Ovary (tissue), 9 donors: Measurements from ENCODE around the gene EEFSEC. TPM values are rescaled to one million over a fixed set of nuclear protein-coding genes. Genes with fewer than 3 reads are reported as not detected.

Source experiments
- DNase-seq, 5 donors: peaks; one replicate each; pipeline ENCODE4 v3.0.0-alpha.2; 2019 to 2020
- H3K27ac ChIP-seq, 2 donors: fragments of 200-600 bp; one replicate each; pipeline versions ENCODE4 v1.5.1 to v1.8.0; 2019 to 2022
- H3K27me3 ChIP-seq: fragments of 200-600 bp; one replicate; pipeline ENCODE4 v1.8.0; 2022
- H3K36me3 ChIP-seq: fragments of 200-600 bp; sonication (generic); one replicate; pipeline ENCODE4 v1.5.1; 2019
- H3K4me1 ChIP-seq: one replicate; pipeline ENCODE4 v1.8.1; 2013; ENCODE audit warnings: mild to moderate bottlenecking, moderate library complexity; ENCODE audit not compliant: insufficient read depth
- H3K4me3 ChIP-seq: fragments of 200-600 bp; sonication (generic); one replicate; pipeline ENCODE4 v1.5.1; 2017
- H3K9me3 ChIP-seq, 2 donors: fragments of 200-600 bp in 1 of 2; sonication (generic) in 1 of 2; one replicate each; pipeline versions ENCODE4 v1.5.1 to v1.8.1; 2013 to 2019; ENCODE audit warnings: mild to moderate bottlenecking in 1 of 2, moderate library complexity in 1 of 2
- EP300 ChIP-seq: sonication (generic); formaldehyde crosslinking; IDR thresholded peaks from one replicate; pipeline ENCODE4 v1.6.1; 2017; ENCODE audit warnings: antibody characterized with exemption
- POLR2A ChIP-seq: fragments of 450-650 bp; IDR thresholded peaks from one replicate; pipeline ENCODE4 v1.6.1; 2017; ENCODE audit warnings: antibody characterized with exemption, mild to moderate bottlenecking, moderate library complexity
- WGBS, 3 donors: extraction: QIAGEN DNeasy Blood & Tissue Kit in 1 of 3; methylation state at CpG; one replicate each; pipeline versions ENCODE4 v1.1.5 to v1.1.7; 2013 to 2017; 5-methylcytosine and 5-hydroxymethylcytosine counted together
- intact Hi-C, 4 donors: fragments of 100-400 bp; cut with DNase I; formaldehyde crosslinking; loops; one replicate each; pipeline versions ENCODE4 v1.11.0 to v1.15.1; 2022 to 2023
- polyA plus RNA-seq, 2 donors: library from polyadenylated mRNA; stranded (reverse); fragments of 200-250 nt in 1 of 2; fragments of 350-450 nt in 1 of 2; fragmentation: Illumina TruSeq in 1 of 2; extraction: RNeasy Lipid Tissue Mini Kit (QIAGEN cat#74804) in 1 of 2; gene quantifications; one replicate each; pipeline ENCODE4 v1.2.3, GENCODE V29; 2013 to 2014
- total RNA-seq, 7 donors: library from RNA; depleted of rRNA in 2 of 7; stranded (reverse); fragments of >200 nt in 2 of 7; fragmentation: NEBNext Ultra II Directional in 3 of 7; extraction: Animal tissue kit (Norgen Biotek cat#: 25700) in 3 of 7; gene quantifications; one replicate each; pipeline versions ENCODE4 v1.1.0 to v1.2.4, GENCODE V29; 2016 to 2023
- TF ChIP-seq, protein P1 (sequence below), 3 donors: fragments of 450-650 bp in 2 of 3; fragments of 200-600 bp in 1 of 3; IDR thresholded peaks; one replicate each; pipeline versions ENCODE4 v1.5.1 to v1.8.0; 2016 to 2022; ENCODE audit warnings: antibody characterized with exemption in 3 of 3, mild to moderate bottlenecking in 1 of 3
- donor health status: DM: no; HTN: no; CAD: no; lungs with moderate emphysema.
- donor health status: DM: no; HTN: no; CAD: no.
- donor health status: Bipolar disorder and iron deficiency.
- donor health status: DM: yes; HTN: yes; CAD: no.
- donor health status: DM: no; HTN: no; CAD: no.
- donor health status: DM: yes; HTN: yes; CAD: no.

The EEFSEC gene
- total and polyA plus RNA-seq, 9 donors: 6.8 to 21.0 (median 15.4) TPM

DNA sequence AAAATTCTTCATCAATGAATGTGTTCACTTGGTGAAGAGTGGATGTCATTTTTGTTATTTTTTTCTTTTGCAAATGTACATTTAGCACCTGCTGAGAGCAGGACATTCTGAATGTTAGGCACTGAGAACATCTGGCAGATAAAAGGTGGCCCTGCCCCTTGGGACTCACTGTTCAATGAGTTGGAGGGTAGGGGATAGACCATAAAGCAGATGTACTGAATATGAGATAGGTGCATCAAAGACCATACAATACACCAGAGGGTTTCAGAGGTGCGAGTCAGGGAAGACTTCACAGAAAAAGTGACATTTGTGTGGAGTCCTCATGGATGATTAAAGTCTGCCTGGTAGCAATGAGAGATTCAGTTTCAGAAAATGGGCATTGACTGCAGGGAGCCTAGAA is 34.2 kb downstream of the EEFSEC start:
- no peak overlapping the region for H3K4me3 ChIP-seq
- H3K36me3 ChIP-seq: no peaks in the 10 kb centered on the region
- intact Hi-C loops: no loop called here
- no peaks in the 10 kb centered on the region for H3K4me1 ChIP-seq
- TF ChIP-seq POLR2A: no peak
- TF ChIP-seq EP300: no peak
- TF ChIP-seq, protein P1, sequence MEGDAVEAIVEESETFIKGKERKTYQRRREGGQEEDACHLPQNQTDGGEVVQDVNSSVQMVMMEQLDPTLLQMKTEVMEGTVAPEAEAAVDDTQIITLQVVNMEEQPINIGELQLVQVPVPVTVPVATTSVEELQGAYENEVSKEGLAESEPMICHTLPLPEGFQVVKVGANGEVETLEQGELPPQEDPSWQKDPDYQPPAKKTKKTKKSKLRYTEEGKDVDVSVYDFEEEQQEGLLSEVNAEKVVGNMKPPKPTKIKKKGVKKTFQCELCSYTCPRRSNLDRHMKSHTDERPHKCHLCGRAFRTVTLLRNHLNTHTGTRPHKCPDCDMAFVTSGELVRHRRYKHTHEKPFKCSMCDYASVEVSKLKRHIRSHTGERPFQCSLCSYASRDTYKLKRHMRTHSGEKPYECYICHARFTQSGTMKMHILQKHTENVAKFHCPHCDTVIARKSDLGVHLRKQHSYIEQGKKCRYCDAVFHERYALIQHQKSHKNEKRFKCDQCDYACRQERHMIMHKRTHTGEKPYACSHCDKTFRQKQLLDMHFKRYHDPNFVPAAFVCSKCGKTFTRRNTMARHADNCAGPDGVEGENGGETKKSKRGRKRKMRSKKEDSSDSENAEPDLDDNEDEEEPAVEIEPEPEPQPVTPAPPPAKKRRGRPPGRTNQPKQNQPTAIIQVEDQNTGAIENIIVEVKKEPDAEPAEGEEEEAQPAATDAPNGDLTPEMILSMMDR (IDR thresholded peaks at IDR 0.05): no peak
- no peaks in the 10 kb centered on the region for H3K9me3 ChIP-seq
- WGBS, 3 donors: 95 to 100% (median 97%) methylated on average over 1 of the region's 1 CpG
- no peaks in the 10 kb centered on the region for H3K27me3 ChIP-seq
- H3K27ac ChIP-seq: no peak overlapping the region
- DNase-seq: no peak

DNA sequence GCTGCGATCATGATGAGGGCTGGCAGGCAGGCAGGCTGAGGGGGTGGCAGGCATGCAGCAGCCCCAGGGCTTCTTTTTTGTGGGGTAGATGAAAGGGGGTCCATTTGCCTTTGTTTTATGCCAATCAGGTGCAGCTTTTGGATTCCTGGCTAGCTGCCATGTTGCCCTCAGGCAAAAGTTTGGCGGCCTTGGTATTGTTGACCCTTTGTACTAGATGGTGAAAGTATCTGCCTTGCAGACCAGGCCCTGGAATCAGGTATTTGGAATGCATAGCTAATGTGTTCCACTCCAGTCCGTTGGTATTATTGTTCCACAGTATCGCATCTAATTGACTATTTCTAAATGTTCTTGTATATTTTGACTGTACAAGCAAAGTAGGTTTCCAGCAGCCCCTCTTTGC is 35.0 kb downstream of the EEFSEC start:
- H3K9me3 ChIP-seq: no peaks in the 10 kb centered on the region
- whole genome bisulfite sequencing, 3 donors: 72 to 85% (median 79%) methylated on average over 4 of the region's 4 CpGs
- intact Hi-C loops: no loop called here
- TF ChIP-seq, protein P1 (IDR thresholded peaks at IDR 0.05): no peak
- TF ChIP-seq EP300 (no peak), POLR2A (no peak)
- H3K27me3 ChIP-seq: no peaks in the 10 kb centered on the region
- no peak overlapping the region for H3K4me3 ChIP-seq
- no peaks in the 10 kb centered on the region for H3K36me3 ChIP-seq
- DNase-seq: no peak
- no peak overlapping the region for H3K27ac ChIP-seq
- H3K4me1 ChIP-seq: no peaks in the 10 kb centered on the region

DNA sequence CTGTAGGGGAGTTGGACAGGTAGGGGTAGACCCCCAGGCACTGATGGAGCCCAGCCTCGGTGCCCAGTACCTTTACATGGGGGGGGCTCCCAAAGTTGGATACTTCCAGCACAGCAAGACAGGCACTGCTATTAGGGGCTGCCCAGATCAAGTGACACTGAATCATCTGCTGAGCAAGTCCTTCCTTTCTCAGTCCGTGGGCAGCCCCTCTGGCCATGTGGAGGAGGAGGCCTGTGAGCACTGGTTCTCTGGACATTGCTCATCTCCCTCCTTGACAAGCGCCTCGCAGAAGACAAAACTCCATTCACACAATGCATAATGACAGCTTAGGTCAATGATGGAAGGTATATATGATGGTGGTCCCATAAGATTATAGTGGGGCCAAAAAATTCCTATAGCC is 35.7 kb downstream of the EEFSEC start:
- H3K4me3 ChIP-seq: no peak overlapping the region
- no peaks in the 10 kb centered on the region for H3K36me3 ChIP-seq
- 87 to 92% (median 90%) methylated on average over 4 of the region's 4 CpGs for WGBS, 3 donors
- DNase-seq: no peak
- no peak overlapping the region for H3K27ac ChIP-seq
- peaks cover under 1% of the 10 kb centered on the region for H3K4me1 ChIP-seq
- TF ChIP-seq EP300: no peak
- TF ChIP-seq, protein P1 (IDR thresholded peaks at IDR 0.05): no peak
- TF ChIP-seq POLR2A: no peak
- H3K27me3 ChIP-seq: no peaks in the 10 kb centered on the region
- no peaks in the 10 kb centered on the region for H3K9me3 ChIP-seq
- intact Hi-C loops: no loop called here

DNA sequence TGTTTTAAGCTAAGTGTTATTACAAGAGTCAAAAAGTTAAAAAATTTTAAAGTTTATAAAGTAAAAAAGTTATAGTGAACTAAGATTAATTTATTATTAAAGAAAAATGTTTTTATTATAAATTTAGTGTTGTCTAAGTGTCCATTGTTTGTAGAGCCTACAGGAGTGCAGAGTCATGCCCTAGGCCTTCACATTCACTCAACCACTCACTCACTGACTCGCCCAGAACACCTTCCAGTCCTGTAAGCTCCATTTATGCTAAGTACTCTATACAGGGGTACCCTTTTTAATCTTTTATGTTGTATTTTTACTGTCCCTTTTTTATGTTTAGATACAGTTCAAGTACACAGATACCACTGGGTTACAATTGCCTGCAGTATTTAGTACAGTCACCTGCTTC is 37.2 kb downstream of the EEFSEC start:
- no peaks in the 10 kb centered on the region for H3K36me3 ChIP-seq
- WGBS, 3 donors: 0 to 98% (median 92%) methylated on average over 1 of the region's 1 CpG
- H3K27ac ChIP-seq: no peak overlapping the region
- H3K4me3 ChIP-seq: no peak overlapping the region
- H3K9me3 ChIP-seq: no peaks in the 10 kb centered on the region
- no peaks in the 10 kb centered on the region for H3K27me3 ChIP-seq
- TF ChIP-seq EP300 (no peak), POLR2A (no peak)
- TF ChIP-seq, protein P1 (IDR thresholded peaks at IDR 0.05): no peak
- H3K4me1 ChIP-seq: peaks cover 3% of the 10 kb centered on the region
- intact Hi-C loops: no loop called here
- no peak for DNase-seq

DNA sequence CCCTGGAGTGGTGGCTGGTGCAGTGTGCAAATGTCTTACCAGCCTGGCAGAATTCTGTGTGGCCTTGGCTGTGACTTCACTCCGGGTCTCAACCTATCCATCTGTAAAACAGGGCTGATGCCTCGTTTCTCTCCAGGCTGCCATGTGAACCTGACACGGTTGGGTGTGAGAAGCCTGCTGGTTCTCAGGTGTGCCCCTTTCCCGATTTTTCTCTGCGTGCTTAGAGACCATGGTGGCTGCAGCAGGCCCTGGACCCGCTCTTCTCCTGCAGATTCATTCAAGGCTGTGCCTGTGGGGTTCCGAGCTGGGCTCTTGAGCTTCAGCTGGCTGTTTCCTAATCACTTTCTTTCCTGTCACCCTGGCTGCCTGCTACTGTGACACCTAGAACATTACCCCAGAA is 38.9 kb downstream of the EEFSEC start:
- TF ChIP-seq, protein P1 (IDR thresholded peaks at IDR 0.05): no peak
- TF ChIP-seq EP300 (no peak), POLR2A (no peak)
- no peaks in the 10 kb centered on the region for H3K36me3 ChIP-seq
- no peak overlapping the region for H3K4me3 ChIP-seq
- DNase-seq: no peak
- H3K9me3 ChIP-seq: no peaks in the 10 kb centered on the region
- peaks cover 3% of the 10 kb centered on the region for H3K4me1 ChIP-seq
- H3K27ac ChIP-seq: no peak overlapping the region
- intact Hi-C loops: no loop called here
- 94 to 98% (median 96%) methylated on average over 7 of the region's 7 CpGs for WGBS, 3 donors
- no peaks in the 10 kb centered on the region for H3K27me3 ChIP-seq
